Right atrium auricular region (tissue), 2 donors: ENCODE results near the gene CTXND1. TPM values are rescaled to one million over a fixed set of nuclear protein-coding genes. Genes with fewer than 3 reads are reported as not detected.

Experiments used
- DNase-seq: peaks from one replicate; pipeline ENCODE4 v3.0.0-alpha.2; 2019; ENCODE audit warnings: low spot score
- H3K27ac ChIP-seq, 2 donors: fragments of 200-600 bp; sonication (generic); 1 replicate in 1 of 2; 2 replicates in 1 of 2; pipeline ENCODE4 v1.5.1; 2016 to 2019
- H3K27me3 ChIP-seq, 2 donors: fragments of 200-600 bp; sonication (generic); one replicate each; pipeline versions ENCODE4 v1.5.1 to v1.6.0; 2017 to 2019
- H3K36me3 ChIP-seq: fragments of 200-600 bp; sonication (generic); one replicate; pipeline ENCODE4 v1.5.1; 2016
- H3K4me1 ChIP-seq, 2 donors: fragments of 200-600 bp; sonication (generic); one replicate each; pipeline versions ENCODE4 v1.5.1 to v1.6.0; 2017 to 2019
- H3K4me3 ChIP-seq, 2 donors: fragments of 200-600 bp; sonication (generic); 1 replicate in 1 of 2; 2 replicates in 1 of 2; pipeline ENCODE4 v1.5.1; 2017 to 2019; ENCODE audit warnings: mild to moderate bottlenecking in 1 of 2, moderate library complexity in 1 of 2
- H3K9me3 ChIP-seq, 2 donors: fragments of 200-600 bp; sonication (generic); one replicate each; pipeline ENCODE4 v1.5.1; 2019
- total RNA-seq, 2 donors: library from RNA; depleted of rRNA; stranded (reverse); fragments of >200 nt; gene quantifications; one replicate each; pipeline ENCODE4 v1.1.0, GENCODE V29; 2016
- TF ChIP-seq, protein P1 (sequence below), 2 donors: fragments of 200-600 bp; sonication (generic); IDR thresholded peaks; one replicate each; pipeline ENCODE4 v1.5.1; 2019; ENCODE audit warnings: antibody characterized with exemption in 2 of 2

The CTXND1 gene
- total RNA-seq, 2 donors from 2014 or later = 0.22 to 0.59 TPM

- Histone ChIP-seq H3K9me3 (no peaks in the 10 kb centered on the region), H3K27me3 (no peaks in the 10 kb centered on the region), H3K4me3 (no peak overlapping the region), H3K36me3 (no peaks in the 10 kb centered on the region), H3K4me1 (no peaks in the 10 kb centered on the region), H3K27ac (no peak overlapping the region)
- TF ChIP-seq, protein P1, sequence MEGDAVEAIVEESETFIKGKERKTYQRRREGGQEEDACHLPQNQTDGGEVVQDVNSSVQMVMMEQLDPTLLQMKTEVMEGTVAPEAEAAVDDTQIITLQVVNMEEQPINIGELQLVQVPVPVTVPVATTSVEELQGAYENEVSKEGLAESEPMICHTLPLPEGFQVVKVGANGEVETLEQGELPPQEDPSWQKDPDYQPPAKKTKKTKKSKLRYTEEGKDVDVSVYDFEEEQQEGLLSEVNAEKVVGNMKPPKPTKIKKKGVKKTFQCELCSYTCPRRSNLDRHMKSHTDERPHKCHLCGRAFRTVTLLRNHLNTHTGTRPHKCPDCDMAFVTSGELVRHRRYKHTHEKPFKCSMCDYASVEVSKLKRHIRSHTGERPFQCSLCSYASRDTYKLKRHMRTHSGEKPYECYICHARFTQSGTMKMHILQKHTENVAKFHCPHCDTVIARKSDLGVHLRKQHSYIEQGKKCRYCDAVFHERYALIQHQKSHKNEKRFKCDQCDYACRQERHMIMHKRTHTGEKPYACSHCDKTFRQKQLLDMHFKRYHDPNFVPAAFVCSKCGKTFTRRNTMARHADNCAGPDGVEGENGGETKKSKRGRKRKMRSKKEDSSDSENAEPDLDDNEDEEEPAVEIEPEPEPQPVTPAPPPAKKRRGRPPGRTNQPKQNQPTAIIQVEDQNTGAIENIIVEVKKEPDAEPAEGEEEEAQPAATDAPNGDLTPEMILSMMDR (IDR thresholded peaks at IDR 0.05) = no peak
- no peak for DNase-seq
These were observed 83.6 kb downstream of the CTXND1 start for GRCh38 chr15:80168421-80168820.

DNA sequence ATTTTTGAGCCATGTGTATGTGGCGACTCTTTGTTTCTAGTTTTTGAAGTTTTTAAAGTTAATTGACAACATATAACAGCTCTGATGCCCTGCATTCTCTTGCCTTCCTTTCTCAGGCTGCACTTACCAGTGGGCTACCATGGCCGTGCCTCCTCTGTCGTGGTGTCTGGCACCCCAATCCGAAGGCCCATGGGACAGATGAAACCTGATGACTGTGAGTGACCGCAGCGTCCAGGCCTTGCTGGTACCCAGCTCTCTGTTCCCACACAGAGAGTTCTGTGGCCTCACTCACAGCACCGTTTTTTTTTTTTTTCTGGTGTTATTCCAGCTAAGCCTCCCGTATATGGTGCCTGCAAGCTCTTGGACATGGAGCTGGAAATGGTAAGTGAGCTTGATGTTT lies 84.1 kb downstream of the CTXND1 start:
- H3K4me1 ChIP-seq = no peaks in the 10 kb centered on the region
- TF ChIP-seq, protein P1 (IDR thresholded peaks at IDR 0.05) = no peak
- no peak for DNase-seq
- H3K27ac ChIP-seq = no peak overlapping the region
- no peaks in the 10 kb centered on the region for H3K36me3 ChIP-seq
- H3K4me3 ChIP-seq = no peak overlapping the region
- no peaks in the 10 kb centered on the region for H3K9me3 ChIP-seq
- no peaks in the 10 kb centered on the region for H3K27me3 ChIP-seq

DNA sequence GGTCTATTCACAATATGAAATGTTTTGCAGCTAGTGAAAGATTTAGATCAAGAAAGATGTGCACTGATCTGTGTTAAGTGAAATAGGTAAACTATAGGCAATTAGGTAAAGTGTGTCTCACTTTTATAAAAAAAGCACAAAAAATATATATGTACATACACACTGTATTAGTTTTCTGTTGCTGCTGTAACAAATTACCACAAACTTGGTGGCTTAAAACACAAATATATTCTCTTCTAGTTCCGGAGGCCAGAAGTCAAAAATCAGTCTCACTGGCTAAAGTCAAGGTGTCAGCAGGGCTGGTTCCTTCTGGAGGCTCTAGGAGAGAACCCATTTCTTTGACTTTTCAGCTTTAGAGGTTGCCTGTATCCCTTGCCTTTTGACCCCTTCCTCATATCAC lies 88.1 kb downstream of the CTXND1 start:
- no peaks in the 10 kb centered on the region for H3K9me3 ChIP-seq
- TF ChIP-seq, protein P1 (IDR thresholded peaks at IDR 0.05) = no peak
- no peak overlapping the region for H3K27ac ChIP-seq
- H3K4me3 ChIP-seq = no peak overlapping the region
- H3K36me3 ChIP-seq = no peaks in the 10 kb centered on the region
- peaks cover 0 to 10% of the 10 kb centered on the region in 2 donors for H3K4me1 ChIP-seq
- no peaks in the 10 kb centered on the region for H3K27me3 ChIP-seq
- no peak for DNase-seq

GRCh38 chr15:80163217-80163616 lies 88.8 kb downstream of the CTXND1 start:
- Histone ChIP-seq H3K4me1 (peaks cover 0 to 10% of the 10 kb centered on the region in 2 donors), H3K4me3 (no peak overlapping the region), H3K27ac (no peak overlapping the region), H3K27me3 (no peaks in the 10 kb centered on the region), H3K9me3 (no peaks in the 10 kb centered on the region), H3K36me3 (no peaks in the 10 kb centered on the region)
- DNase-seq = no peak
- TF ChIP-seq, protein P1 (IDR thresholded peaks at IDR 0.05) = no peak

GRCh38 chr15:80162059-80162554 lies 89.9 kb downstream of the CTXND1 start:
- H3K36me3 ChIP-seq = no peaks in the 10 kb centered on the region
- TF ChIP-seq, protein P1 (IDR thresholded peaks at IDR 0.05) = no peak

DNA sequence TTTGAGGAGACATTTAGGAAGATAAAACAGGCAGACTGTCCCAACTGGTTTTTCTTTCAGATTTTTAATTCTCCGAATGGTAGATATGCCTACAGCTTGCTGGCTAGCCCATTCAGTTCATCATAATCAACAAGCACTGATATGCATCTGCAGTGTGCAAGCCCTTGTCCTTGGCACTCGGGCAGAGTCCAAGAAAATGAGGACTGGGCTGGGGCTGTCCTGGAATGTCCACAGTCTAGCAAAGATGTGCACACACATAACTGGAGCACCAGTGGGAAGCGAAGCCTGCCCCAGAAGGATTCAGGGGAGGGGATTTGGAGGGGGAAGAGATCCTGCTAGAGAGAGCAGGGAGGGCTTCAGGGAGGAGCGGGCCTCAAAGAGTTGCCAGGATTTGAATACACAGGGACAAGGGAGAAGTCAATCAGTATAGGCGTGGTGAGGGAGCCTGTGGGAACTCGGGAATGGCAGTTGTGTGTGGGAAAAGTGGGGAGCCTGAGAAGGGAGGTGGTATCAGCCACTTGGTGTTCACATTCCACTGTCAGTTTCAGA lies 90.5 kb downstream of the CTXND1 start:
- Histone ChIP-seq H3K36me3 (no peaks in the 10 kb centered on the region), H3K27me3 (no peaks in the 10 kb centered on the region), H3K9me3 (no peaks in the 10 kb centered on the region), H3K4me1 (peaks cover 0 to 10% of the 10 kb centered on the region in 2 donors), H3K4me3 (no peak overlapping the region), H3K27ac (no peak overlapping the region)
- TF ChIP-seq, protein P1 (IDR thresholded peaks at IDR 0.05) = no peak
- no peak for DNase-seq

More at GRCh38 chr15:80162059-80162554, 89.9 kb downstream of the CTXND1 start:
- Histone ChIP-seq H3K4me3 (no peak overlapping the region), H3K27me3 (no peaks in the 10 kb centered on the region), H3K4me1 (peaks cover 0 to 10% of the 10 kb centered on the region in 2 donors), H3K27ac (no peak overlapping the region), H3K9me3 (no peaks in the 10 kb centered on the region)
- DNase-seq = no peak
